Measurements from ENCODE around the gene SUSD4. TPM values are rescaled to one million over a fixed set of nuclear protein-coding genes. Genes with fewer than 3 reads are reported as not detected.

Gene SUSD4
- total and polyA plus RNA-seq, 2 of the 8 experiments (the other 6 are each of a cell fraction or from before 2014, with no cell fraction given), result 3.9 to 5.2 TPM

DNA sequence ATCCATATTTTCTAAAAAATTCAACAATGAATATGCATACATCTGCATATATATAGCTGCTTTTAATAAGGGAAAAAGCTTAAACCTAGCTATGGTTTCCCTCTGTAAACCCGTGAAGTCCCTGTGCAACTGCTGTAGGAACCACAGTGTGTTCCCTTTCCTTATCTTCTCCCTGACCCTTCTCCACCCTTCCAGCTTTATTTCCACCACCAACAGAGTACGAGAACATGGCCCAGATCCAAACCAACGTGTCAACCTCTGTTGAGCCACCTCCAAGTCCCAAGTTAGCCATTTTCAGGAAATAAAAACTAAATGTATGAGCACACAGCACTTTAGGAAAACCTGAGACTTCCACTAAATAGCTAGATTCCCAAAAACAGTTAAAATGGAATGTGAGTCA is 20.3 kb downstream of the SUSD4 start (continued):
- TF ChIP-seq, protein P1, sequence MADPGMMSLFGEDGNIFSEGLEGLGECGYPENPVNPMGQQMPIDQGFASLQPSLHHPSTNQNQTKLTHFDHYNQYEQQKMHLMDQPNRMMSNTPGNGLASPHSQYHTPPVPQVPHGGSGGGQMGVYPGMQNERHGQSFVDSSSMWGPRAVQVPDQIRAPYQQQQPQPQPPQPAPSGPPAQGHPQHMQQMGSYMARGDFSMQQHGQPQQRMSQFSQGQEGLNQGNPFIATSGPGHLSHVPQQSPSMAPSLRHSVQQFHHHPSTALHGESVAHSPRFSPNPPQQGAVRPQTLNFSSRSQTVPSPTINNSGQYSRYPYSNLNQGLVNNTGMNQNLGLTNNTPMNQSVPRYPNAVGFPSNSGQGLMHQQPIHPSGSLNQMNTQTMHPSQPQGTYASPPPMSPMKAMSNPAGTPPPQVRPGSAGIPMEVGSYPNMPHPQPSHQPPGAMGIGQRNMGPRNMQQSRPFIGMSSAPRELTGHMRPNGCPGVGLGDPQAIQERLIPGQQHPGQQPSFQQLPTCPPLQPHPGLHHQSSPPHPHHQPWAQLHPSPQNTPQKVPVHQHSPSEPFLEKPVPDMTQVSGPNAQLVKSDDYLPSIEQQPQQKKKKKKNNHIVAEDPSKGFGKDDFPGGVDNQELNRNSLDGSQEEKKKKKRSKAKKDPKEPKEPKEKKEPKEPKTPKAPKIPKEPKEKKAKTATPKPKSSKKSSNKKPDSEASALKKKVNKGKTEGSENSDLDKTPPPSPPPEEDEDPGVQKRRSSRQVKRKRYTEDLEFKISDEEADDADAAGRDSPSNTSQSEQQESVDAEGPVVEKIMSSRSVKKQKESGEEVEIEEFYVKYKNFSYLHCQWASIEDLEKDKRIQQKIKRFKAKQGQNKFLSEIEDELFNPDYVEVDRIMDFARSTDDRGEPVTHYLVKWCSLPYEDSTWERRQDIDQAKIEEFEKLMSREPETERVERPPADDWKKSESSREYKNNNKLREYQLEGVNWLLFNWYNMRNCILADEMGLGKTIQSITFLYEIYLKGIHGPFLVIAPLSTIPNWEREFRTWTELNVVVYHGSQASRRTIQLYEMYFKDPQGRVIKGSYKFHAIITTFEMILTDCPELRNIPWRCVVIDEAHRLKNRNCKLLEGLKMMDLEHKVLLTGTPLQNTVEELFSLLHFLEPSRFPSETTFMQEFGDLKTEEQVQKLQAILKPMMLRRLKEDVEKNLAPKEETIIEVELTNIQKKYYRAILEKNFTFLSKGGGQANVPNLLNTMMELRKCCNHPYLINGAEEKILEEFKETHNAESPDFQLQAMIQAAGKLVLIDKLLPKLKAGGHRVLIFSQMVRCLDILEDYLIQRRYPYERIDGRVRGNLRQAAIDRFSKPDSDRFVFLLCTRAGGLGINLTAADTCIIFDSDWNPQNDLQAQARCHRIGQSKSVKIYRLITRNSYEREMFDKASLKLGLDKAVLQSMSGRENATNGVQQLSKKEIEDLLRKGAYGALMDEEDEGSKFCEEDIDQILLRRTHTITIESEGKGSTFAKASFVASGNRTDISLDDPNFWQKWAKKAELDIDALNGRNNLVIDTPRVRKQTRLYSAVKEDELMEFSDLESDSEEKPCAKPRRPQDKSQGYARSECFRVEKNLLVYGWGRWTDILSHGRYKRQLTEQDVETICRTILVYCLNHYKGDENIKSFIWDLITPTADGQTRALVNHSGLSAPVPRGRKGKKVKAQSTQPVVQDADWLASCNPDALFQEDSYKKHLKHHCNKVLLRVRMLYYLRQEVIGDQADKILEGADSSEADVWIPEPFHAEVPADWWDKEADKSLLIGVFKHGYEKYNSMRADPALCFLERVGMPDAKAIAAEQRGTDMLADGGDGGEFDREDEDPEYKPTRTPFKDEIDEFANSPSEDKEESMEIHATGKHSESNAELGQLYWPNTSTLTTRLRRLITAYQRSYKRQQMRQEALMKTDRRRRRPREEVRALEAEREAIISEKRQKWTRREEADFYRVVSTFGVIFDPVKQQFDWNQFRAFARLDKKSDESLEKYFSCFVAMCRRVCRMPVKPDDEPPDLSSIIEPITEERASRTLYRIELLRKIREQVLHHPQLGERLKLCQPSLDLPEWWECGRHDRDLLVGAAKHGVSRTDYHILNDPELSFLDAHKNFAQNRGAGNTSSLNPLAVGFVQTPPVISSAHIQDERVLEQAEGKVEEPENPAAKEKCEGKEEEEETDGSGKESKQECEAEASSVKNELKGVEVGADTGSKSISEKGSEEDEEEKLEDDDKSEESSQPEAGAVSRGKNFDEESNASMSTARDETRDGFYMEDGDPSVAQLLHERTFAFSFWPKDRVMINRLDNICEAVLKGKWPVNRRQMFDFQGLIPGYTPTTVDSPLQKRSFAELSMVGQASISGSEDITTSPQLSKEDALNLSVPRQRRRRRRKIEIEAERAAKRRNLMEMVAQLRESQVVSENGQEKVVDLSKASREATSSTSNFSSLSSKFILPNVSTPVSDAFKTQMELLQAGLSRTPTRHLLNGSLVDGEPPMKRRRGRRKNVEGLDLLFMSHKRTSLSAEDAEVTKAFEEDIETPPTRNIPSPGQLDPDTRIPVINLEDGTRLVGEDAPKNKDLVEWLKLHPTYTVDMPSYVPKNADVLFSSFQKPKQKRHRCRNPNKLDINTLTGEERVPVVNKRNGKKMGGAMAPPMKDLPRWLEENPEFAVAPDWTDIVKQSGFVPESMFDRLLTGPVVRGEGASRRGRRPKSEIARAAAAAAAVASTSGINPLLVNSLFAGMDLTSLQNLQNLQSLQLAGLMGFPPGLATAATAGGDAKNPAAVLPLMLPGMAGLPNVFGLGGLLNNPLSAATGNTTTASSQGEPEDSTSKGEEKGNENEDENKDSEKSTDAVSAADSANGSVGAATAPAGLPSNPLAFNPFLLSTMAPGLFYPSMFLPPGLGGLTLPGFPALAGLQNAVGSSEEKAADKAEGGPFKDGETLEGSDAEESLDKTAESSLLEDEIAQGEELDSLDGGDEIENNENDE (IDR thresholded peaks at IDR 0.05; ENCODE audit: insufficient replicate concordance, low read length), result no peak
- TF ChIP-seq BRCA1 (IDR thresholded peaks at IDR 0.05; ENCODE audit: low read depth, low read length) (no peak), TAF7 (optimal IDR thresholded peaks at IDR 0.05; ENCODE audit: borderline replicate concordance, low read depth, low read length) (no peak), NANOG (IDR thresholded peaks at IDR 0.05; ENCODE audit: insufficient read depth, low read depth, low read length, poor library complexity, severe bottlenecking) (no peak), SUZ12 (IDR thresholded peaks at IDR 0.05; ENCODE audit: low read length) (no peak), HDAC6 (IDR thresholded peaks at IDR 0.05; ENCODE audit: low read depth, low read length) (no peak), KDM4A (IDR thresholded peaks at IDR 0.05; ENCODE audit: low read depth, low read length, severe bottlenecking) (no peak), SIN3A (conservative IDR thresholded peaks at IDR 0.05 in 1 of 2, IDR thresholded peaks at IDR 0.05 in 1 of 2; ENCODE audit: low read depth in 1 of 2, low read length in 2 of 2) (no peak), RFX5 (IDR thresholded peaks at IDR 0.05; ENCODE audit: borderline replicate concordance, low read depth, low read length) (no peak), SP1 (IDR thresholded peaks at IDR 0.05; ENCODE audit: low read depth, low read length) (no peak)

All from H1 (cell line).